ENCODE measurements around the gene TXNRD2. TPM values are rescaled to one million over a fixed set of nuclear protein-coding genes. Genes with fewer than 3 reads are reported as not detected.

Gene TXNRD2
- polyA plus RNA-seq, 1 donor from 2014 or later, result 4.1 TPM

- peaks cover 28% of the 10 kb centered on the region for H3K79me2 ChIP-seq (replicated peaks; ENCODE audit: insufficient read depth, low read length)
- TF ChIP-seq TAF1 (IDR thresholded peaks at IDR 0.05; ENCODE audit: low read depth), result no peak
- TF ChIP-seq REST (IDR thresholded peaks at IDR 0.05; ENCODE audit: borderline replicate concordance), result no peak
- TF ChIP-seq SMC3 (conservative IDR thresholded peaks at IDR 0.05; ENCODE audit: poor library complexity), result no peak
- TF ChIP-seq EP300 (conservative IDR thresholded peaks at IDR 0.05; ENCODE audit: poor library complexity, severe bottlenecking), result no peak
- no peak for TF ChIP-seq MXI1 (conservative IDR thresholded peaks at IDR 0.05; ENCODE audit: poor library complexity, severe bottlenecking)
- TF ChIP-seq CTCF (IDR thresholded peaks at IDR 0.05; ENCODE audit: poor library complexity, severe bottlenecking), result no peak
- TF ChIP-seq EZH2 (IDR thresholded peaks at IDR 0.05; ENCODE audit: borderline replicate concordance, insufficient read depth, low read length, poor library complexity, severe bottlenecking), result no peak
- no peak for TF ChIP-seq RAD21 (conservative IDR thresholded peaks at IDR 0.05)
- no peak for TF ChIP-seq POLR2AphosphoS5 (IDR thresholded peaks at IDR 0.05)
- H3K9me2 ChIP-seq (ENCODE audit: insufficient read depth, low read length), result no peaks in the 10 kb centered on the region
- H3F3A ChIP-seq (ENCODE audit: insufficient read depth, low read length, poor library complexity, severe bottlenecking), result no peaks in the 10 kb centered on the region
- no peaks in the 10 kb centered on the region for H3K27me3 ChIP-seq (ENCODE audit: insufficient read depth, low read depth, low read length)
- H3K9me3 ChIP-seq (ENCODE audit: low read length), result no peaks in the 10 kb centered on the region
- H2AFZ ChIP-seq (ENCODE audit: low read depth, low read length), result no peak overlapping the region
- no peaks in the 10 kb centered on the region for H3K36me3 ChIP-seq (ENCODE audit: insufficient read depth, low read length)
- no peak overlapping the region for H3K27ac ChIP-seq (ENCODE audit: low read length)
- H3K4me2 ChIP-seq (ENCODE audit: low read length), result no peak overlapping the region
- no peak overlapping the region for H3K9ac ChIP-seq (ENCODE audit: low read length)
- H3K4me3 ChIP-seq (ENCODE audit: low read length), result no peak overlapping the region
- H4K20me1 ChIP-seq (ENCODE audit: insufficient read depth), result no peaks in the 10 kb centered on the region
These were observed 90.9 kb downstream of the TXNRD2 start for GRCh38 chr22:19850763-19851109.

GRCh38 chr22:19849835-19850762 is 91.5 kb downstream of the TXNRD2 start:
- H3K36me3 ChIP-seq (ENCODE audit: insufficient read depth, low read length), result no peaks in the 10 kb centered on the region
- no peaks in the 10 kb centered on the region for H3K27me3 ChIP-seq (ENCODE audit: insufficient read depth, low read depth, low read length)
- H3K9ac ChIP-seq (ENCODE audit: low read length), result no peak overlapping the region
- no peak overlapping the region for H3K27ac ChIP-seq (ENCODE audit: low read length)
- H3K9me2 ChIP-seq (ENCODE audit: insufficient read depth, low read length), result no peaks in the 10 kb centered on the region
- no peak for TF ChIP-seq CTCF (IDR thresholded peaks at IDR 0.05; ENCODE audit: poor library complexity, severe bottlenecking)
- TF ChIP-seq REST (IDR thresholded peaks at IDR 0.05; ENCODE audit: borderline replicate concordance), result no peak
- TF ChIP-seq EZH2 (IDR thresholded peaks at IDR 0.05; ENCODE audit: borderline replicate concordance, insufficient read depth, low read length, poor library complexity, severe bottlenecking), result no peak
- TF ChIP-seq EP300 (conservative IDR thresholded peaks at IDR 0.05; ENCODE audit: poor library complexity, severe bottlenecking), result no peak
- TF ChIP-seq POLR2AphosphoS5 (IDR thresholded peaks at IDR 0.05), result no peak
- no peak for TF ChIP-seq SMC3 (conservative IDR thresholded peaks at IDR 0.05; ENCODE audit: poor library complexity)
- TF ChIP-seq TAF1 (IDR thresholded peaks at IDR 0.05; ENCODE audit: low read depth), result no peak
- TF ChIP-seq RAD21 (conservative IDR thresholded peaks at IDR 0.05), result no peak
- no peak for TF ChIP-seq MXI1 (conservative IDR thresholded peaks at IDR 0.05; ENCODE audit: poor library complexity, severe bottlenecking)
- no peak overlapping the region for H2AFZ ChIP-seq (ENCODE audit: low read depth, low read length)
- no peak overlapping the region for H3K4me3 ChIP-seq (ENCODE audit: low read length)
- H4K20me1 ChIP-seq (ENCODE audit: insufficient read depth), result no peaks in the 10 kb centered on the region
- no peak overlapping the region for H3K4me2 ChIP-seq (ENCODE audit: low read length)
- no peaks in the 10 kb centered on the region for H3K9me3 ChIP-seq (ENCODE audit: low read length)
- H3K79me2 ChIP-seq (replicated peaks; ENCODE audit: insufficient read depth, low read length), result peaks cover 24% of the 10 kb centered on the region
- H3F3A ChIP-seq (ENCODE audit: insufficient read depth, low read length, poor library complexity, severe bottlenecking), result no peaks in the 10 kb centered on the region
